HUES64 (cell line): ENCODE measurements around the gene ADH1B.
"Not testable (repeated sequence)": the region's sequence is repeated elsewhere in the genome, so short reads cannot be mapped to it uniquely, and the experiment has no call there.

Experiments
- H3K27ac ChIP-seq: 2 replicates; pipeline ENCODE4 v1.7.0; 2013; ENCODE audit warnings: low read depth, low read length, inconsistent platforms
- H3K27me3 ChIP-seq: 2 replicates; pipeline ENCODE4 v1.6.1; 2013; ENCODE audit warnings: mild to moderate bottlenecking, low read length; ENCODE audit not compliant: insufficient read depth
- H3K36me3 ChIP-seq: 2 replicates; pipeline ENCODE4 v1.6.1; 2013; ENCODE audit warnings: mild to moderate bottlenecking, low read length; ENCODE audit not compliant: insufficient read depth
- H3K4me1 ChIP-seq: 2 replicates; pipeline ENCODE4 v1.6.1; 2013; ENCODE audit warnings: mild to moderate bottlenecking, low read length, moderate library complexity; ENCODE audit not compliant: insufficient read depth
- H3K4me3 ChIP-seq: 2 replicates; pipeline ENCODE4 v1.5.1; 2013; ENCODE audit warnings: mild to moderate bottlenecking, low read length, moderate library complexity
- H3K9ac ChIP-seq: 2 replicates; pipeline ENCODE4 v1.6.1; 2013; ENCODE audit warnings: mild to moderate bottlenecking, low read depth, low read length
- H3K9me3 ChIP-seq: 2 replicates; pipeline ENCODE4 v1.6.1; 2013; ENCODE audit warnings: low read depth, low read length; ENCODE audit not compliant: insufficient read depth
- WGBS: fragments of 150-250, 120-280 bp; methylation state at CpG from one replicate; pipeline ENCODE4 v1.1.7; 2013; ENCODE audit warnings: missing lambda C conversion rate; 5-methylcytosine and 5-hydroxymethylcytosine counted together

The ADH1B gene

DNA sequence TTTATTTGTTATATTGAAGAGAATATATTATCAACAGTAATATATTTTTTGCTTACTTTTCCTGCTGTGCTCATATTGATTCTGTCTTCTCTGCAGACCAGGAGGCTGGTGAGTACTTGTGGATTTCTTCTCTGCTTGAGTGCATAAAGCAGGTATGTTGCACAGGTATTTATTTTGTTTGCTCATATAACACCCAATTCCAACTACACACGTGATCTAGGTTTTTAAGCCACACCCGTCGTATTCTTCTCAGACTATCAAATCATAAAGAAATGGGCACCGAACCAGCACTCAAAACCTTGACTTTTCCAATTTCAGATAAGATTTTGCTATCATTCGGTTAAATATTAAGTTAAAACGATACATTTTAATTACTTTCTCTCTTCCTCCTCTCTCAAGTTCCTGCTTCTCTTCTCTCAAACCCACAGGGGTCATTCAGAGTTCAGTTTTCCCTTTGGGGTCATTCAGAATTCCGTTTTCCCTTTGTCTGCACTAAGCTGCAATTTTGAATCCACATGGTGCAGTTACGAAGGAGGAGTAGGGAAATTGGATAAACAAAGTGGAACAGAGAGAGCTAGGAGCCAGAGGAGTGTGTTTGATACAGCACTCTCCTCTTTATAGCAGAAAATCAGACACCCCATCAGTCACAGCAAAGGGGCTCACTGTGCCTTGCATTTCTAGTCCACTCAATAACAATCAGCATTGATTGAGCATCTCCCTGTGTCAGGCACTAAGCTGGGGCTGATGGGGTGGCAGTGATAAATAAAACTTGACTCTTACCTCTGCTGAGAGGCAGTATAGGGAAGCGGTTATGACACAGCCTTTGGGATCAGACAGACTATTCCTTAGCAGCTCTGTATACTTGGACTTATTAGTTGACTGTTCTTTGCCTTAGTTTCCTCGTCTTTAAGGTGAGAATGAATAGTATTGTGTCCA, 31.7 kb upstream of the ADH1B start, which contains the start of gene ADH1C:
Gene ADH1C (minus strand): TSS at position 145 of the 936 bp plus-strand sequence. CDS start 71 bp downstream, at position 74.
- Histone ChIP-seq H3K9ac (no peak within 1 kb of the TSS), H3K9me3 (peaks cover 5% of the 10 kb centered on the region)
- WGBS: 87% methylated on average over 10 of the region's 10 CpGs

DNA sequence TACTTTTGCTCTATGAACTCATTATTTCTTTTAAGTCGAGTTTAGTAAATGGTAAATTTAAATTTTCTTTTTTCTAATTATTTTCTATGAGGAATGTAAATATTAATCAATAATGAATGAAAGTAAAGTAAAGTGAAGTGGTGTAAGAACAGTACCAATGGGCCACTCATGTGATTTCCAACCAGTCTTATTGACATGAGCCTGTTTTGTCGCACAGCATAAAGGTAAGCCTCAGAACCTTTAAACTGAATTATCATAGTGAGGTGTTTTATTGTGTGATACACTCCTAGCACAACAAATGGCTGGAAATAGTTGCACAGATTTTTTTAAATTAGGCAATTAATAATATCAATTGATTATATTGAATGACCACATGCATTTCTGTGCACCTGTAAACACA, 30.3 kb upstream of the ADH1B start:
- H3K27ac ChIP-seq: no peak overlapping the region
- H3K27me3 ChIP-seq: no peaks in the 10 kb centered on the region
- no peaks in the 10 kb centered on the region for H3K4me1 ChIP-seq
- no peaks in the 10 kb centered on the region for H3K9me3 ChIP-seq
- 95% methylated on average over 1 of the region's 2 CpGs for WGBS
- H3K9ac ChIP-seq: no peak overlapping the region
- no peak overlapping the region for H3K4me3 ChIP-seq
- no peaks in the 10 kb centered on the region for H3K36me3 ChIP-seq

More for the DNA sequence above, 31.7 kb upstream of the ADH1B start, which contains the start of gene ADH1C:
- Histone ChIP-seq H3K27ac (no peak within 1 kb of the TSS), H3K4me3 (no peak within 1 kb of the TSS), H3K36me3 (no peaks in the 10 kb centered on the region), H3K27me3 (no peaks in the 10 kb centered on the region), H3K4me1 (no peaks in the 10 kb centered on the region)

DNA sequence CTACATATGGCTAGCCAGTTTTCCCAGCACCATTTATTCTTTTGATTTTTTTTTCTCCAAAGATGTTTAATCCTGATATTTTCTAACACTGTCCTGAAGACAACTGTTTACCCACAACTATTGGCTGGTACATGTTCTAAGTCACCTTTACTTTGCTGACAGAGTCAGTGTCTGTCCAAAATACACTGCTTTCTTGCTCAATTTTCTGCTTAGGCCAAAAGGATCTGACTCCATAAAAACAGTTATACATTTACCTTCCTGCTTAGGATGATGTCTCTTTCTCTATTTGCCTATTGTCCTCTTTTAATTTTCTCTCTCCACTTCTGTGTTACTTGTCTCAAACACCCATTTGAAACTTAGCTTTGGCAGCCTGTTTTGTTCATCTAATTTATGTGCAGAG, 28.1 kb upstream of the ADH1B start:
- H3K4me1 ChIP-seq: no peaks in the 10 kb centered on the region
- no peaks in the 10 kb centered on the region for H3K36me3 ChIP-seq
- no peaks in the 10 kb centered on the region for H3K27me3 ChIP-seq
- H3K9ac ChIP-seq: no peak overlapping the region
- H3K9me3 ChIP-seq: no peaks in the 10 kb centered on the region
- H3K4me3 ChIP-seq: no peak overlapping the region
- H3K27ac ChIP-seq: no peak overlapping the region

DNA sequence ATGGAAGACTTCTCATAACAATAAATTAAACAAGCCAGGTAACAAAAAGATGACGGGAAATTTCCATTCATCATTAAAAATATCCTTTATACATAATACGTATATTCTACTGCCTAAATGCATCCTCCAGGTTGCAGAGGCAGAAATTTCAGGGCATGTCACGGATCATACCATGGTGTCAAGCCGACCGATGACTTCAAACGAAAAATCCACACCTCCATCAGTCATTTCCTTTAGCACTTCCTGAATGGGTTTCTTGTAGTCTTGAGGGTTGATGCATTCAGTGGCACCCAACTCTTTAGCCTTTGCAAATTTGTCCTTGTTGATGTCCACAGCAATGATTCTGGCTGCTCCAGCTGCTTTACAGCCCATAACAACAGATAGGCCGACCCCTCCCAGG, 21.4 kb upstream of the ADH1B start:
- not testable (repeated sequence) for H3K27me3 ChIP-seq, H3K36me3 ChIP-seq, H3K27ac ChIP-seq, H3K4me3 ChIP-seq, H3K9ac ChIP-seq, H3K9me3 ChIP-seq, H3K4me1 ChIP-seq
- WGBS: 76% methylated on average over 7 of the region's 7 CpGs

DNA sequence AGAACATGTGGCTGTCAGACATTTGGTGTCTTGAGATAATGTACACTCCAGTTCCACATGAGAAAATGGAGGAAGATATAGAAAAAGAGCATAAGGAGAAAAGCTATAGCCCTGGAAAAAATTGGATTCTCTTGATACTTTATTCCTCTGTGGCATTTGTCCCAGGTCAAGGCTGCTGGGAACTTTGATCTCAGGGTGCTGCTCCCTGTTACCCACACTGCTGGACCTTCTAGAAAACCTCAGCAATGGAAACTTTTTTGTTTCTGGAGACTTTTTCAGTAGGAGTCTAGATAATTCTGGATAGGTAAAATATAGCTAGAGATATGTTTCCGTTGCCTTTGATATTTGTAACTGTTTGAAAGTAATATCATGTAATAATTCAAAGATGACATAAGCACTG, 20.2 kb upstream of the ADH1B start:
- no peaks in the 10 kb centered on the region for H3K27me3 ChIP-seq
- no peaks in the 10 kb centered on the region for H3K4me1 ChIP-seq
- no peaks in the 10 kb centered on the region for H3K9me3 ChIP-seq
- no peak overlapping the region for H3K4me3 ChIP-seq
- no peak overlapping the region for H3K9ac ChIP-seq
- 91% methylated on average over 1 of the region's 1 CpG for WGBS
- no peak overlapping the region for H3K27ac ChIP-seq
- H3K36me3 ChIP-seq: no peaks in the 10 kb centered on the region

DNA sequence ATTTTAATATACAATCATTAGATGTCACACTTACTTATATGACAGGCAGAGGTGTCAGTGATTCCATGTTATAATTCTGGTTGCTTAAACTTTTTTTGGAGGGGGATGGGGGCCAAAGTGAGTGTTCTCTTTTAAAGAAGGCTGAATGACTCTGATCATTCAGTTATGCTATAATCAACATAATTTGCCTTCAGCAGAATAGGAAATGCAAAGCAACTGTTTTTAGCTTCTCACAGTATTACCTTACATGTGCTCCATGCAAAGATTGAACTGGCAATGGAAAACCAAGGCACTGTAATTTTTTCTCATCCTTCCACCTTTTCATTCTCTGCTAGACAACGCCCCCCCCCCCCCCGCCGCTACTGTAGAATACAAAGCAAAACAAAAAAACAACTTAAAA, 18.0 kb upstream of the ADH1B start:
- no peaks in the 10 kb centered on the region for H3K9me3 ChIP-seq
- no peaks in the 10 kb centered on the region for H3K27me3 ChIP-seq
- no peak overlapping the region for H3K27ac ChIP-seq
- H3K9ac ChIP-seq: no peak overlapping the region
- WGBS: 94% methylated on average over 3 of the region's 3 CpGs
- no peaks in the 10 kb centered on the region for H3K36me3 ChIP-seq
- no peaks in the 10 kb centered on the region for H3K4me1 ChIP-seq
- H3K4me3 ChIP-seq: no peak overlapping the region

DNA sequence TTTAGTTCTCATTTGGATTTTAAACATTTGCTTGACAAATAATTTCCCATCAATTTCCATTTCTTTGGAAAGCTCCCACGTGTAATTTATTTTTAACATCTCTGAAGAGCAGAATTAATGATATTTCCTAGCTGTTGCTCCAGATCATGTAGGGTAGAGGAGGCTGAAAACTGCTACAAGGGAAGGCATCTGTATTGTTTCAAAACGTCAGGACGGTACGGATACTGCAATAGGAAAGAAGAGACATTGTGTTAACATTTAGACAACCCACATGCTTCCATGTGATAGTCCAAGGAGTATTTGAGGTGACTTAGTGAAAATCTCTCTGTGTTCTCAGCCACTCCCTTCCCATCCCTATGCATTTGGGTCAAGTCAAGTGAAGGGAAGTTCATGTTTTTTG, 15.4 kb upstream of the ADH1B start:
- no peaks in the 10 kb centered on the region for H3K4me1 ChIP-seq
- H3K9ac ChIP-seq: no peak overlapping the region
- no peaks in the 10 kb centered on the region for H3K36me3 ChIP-seq
- H3K4me3 ChIP-seq: no peak overlapping the region
- 80% methylated on average over 4 of the region's 4 CpGs for WGBS
- no peaks in the 10 kb centered on the region for H3K9me3 ChIP-seq
- no peak overlapping the region for H3K27ac ChIP-seq
- no peaks in the 10 kb centered on the region for H3K27me3 ChIP-seq

DNA sequence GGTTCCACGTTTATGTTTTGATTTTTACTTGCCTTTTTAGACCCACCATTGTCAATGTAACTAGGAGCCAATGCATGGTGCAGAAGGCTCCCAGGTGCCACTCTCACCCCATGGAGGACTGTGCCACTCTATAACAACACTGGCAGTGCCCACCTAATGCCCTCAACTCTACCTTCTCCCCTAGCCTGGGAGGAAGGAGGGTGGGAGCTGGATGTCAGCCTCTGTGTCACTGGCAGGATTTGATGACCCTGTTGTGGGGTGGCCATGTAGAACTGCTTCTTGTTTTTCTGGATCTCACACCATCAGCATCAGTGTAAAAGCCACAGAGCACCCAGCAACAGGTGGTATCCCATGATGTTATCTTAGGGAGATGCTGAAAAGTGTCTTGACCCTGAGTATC, 13.7 kb upstream of the ADH1B start:
- Histone ChIP-seq H3K4me3 (no peak overlapping the region), H3K27me3 (no peaks in the 10 kb centered on the region), H3K9ac (no peak overlapping the region), H3K27ac (no peak overlapping the region), H3K4me1 (no peaks in the 10 kb centered on the region), H3K36me3 (no peaks in the 10 kb centered on the region), H3K9me3 (no peaks in the 10 kb centered on the region)
- WGBS: 92% methylated on average over 1 of the region's 1 CpG

DNA sequence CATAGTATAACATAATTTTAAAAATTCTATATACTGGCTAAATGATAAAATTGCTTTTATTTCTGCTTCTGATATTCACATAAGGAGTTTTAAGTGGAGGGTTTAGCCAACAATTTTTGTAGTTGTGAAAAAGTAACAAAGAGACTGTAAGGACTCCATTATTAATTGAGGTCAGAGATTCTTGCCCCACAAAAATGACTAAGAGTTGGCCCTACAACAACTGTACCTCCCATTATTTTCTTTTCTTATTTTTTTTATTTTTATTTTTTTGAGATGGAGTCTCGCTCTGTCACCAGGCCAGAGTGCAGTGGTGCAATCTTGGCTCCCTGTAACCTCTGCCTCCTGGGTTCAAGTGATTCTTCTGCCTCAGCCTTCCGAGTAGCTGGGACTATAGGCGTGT, 9.4 kb upstream of the ADH1B start:
- Histone ChIP-seq H3K9me3 (0 out of 2 replicates have a peak, but pooled peaks cover 7% of the 10 kb centered on the region), H3K36me3 (no peaks in the 10 kb centered on the region), H3K4me3 (no peak overlapping the region), H3K27me3 (no peaks in the 10 kb centered on the region), H3K4me1 (no peaks in the 10 kb centered on the region), H3K9ac (no peak overlapping the region), H3K27ac (no peak overlapping the region)
- 97% methylated on average over 2 of the region's 3 CpGs for WGBS

DNA sequence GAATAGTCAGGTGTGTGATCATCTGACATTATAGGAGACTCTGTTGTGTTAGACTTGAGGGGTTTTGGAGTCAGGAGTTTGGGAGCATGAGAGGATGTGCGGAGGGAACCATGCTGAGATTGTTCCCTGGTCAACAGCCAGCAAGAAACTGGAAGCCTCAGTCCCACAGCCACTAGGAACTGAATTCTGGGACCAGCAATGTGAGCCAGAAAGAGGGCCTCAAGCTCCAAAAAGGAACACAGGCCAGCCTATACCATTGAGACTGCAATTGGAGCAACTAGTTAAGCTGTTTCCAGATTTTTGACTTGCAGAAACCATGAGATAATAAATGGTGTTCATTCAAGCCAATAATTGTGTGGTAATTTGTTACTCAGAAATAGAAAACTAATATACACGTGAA, 8.7 kb upstream of the ADH1B start:
- Histone ChIP-seq H3K27ac (no peak overlapping the region), H3K9ac (no peak overlapping the region), H3K36me3 (no peaks in the 10 kb centered on the region), H3K4me1 (no peaks in the 10 kb centered on the region), H3K9me3 (0 out of 2 replicates have a peak, but pooled peaks cover 7% of the 10 kb centered on the region), H3K27me3 (no peaks in the 10 kb centered on the region), H3K4me3 (no peak overlapping the region)
- 90% methylated on average over 1 of the region's 2 CpGs for WGBS

DNA sequence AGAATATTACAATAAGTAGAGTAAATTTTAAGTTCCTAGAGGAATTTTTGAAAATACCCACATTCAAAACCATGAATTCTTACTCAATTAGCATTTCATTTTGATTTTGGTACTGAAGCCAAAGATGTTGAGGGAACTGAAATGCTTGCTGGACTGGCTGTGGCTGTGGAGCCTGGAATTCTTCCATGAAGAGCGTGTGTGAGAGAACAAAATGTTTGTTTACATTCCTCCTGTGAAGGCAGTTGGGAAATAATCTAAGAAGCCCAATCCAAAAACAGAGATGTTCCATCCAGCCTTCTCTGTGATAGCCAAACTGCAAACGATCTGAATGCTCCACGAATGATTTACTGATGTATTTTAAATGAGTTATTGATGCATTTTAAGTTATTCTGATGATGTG, 3.8 kb upstream of the ADH1B start:
- Histone ChIP-seq H3K4me1 (peaks cover 14% of the 10 kb centered on the region), H3K27ac (no peak overlapping the region), H3K9me3 (0 out of 2 replicates have a peak, but pooled peaks cover 7% of the 10 kb centered on the region), H3K36me3 (no peaks in the 10 kb centered on the region), H3K4me3 (no peak overlapping the region), H3K27me3 (no peaks in the 10 kb centered on the region), H3K9ac (no peak overlapping the region)
- 90% methylated on average over 3 of the region's 3 CpGs for WGBS
